HK-2 (cell line): Measurements from ENCODE around the gene DAAM2.

Experiments
- DNase-seq: peaks from one replicate; pipeline ENCODE4 v3.0.0-alpha.2; 2018; ENCODE audit not compliant: unreplicated experiment

The DAAM2 gene

DNA sequence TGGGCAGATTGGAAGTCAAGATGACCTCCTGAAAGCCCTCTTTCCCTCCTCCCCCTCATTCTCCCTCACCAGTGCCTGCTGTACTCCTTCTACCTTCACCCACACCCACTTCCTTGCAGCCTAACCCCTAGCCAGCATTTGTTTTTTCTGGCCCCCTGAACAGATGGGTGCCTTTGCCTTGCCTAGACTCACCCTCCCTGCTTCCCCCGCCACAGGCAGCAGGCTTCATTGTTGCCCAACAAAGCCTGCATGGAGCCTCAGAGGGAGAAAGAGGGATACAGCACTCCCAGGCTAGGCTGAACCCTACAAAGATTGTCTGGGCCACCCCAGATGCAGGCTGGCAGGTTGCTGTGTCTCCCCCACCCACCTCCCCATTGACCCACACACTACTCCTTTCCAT is 139.4 kb downstream of the DAAM2 start:
- DNase-seq: no peak

- DNase-seq: no peak
Measured at GRCh38 chr6:39932386-39932910, 140.3 kb downstream of the DAAM2 start.

GRCh38 chr6:39933669-39934130 is 141.5 kb downstream of the DAAM2 start:
- DNase-seq: no peak

DNA sequence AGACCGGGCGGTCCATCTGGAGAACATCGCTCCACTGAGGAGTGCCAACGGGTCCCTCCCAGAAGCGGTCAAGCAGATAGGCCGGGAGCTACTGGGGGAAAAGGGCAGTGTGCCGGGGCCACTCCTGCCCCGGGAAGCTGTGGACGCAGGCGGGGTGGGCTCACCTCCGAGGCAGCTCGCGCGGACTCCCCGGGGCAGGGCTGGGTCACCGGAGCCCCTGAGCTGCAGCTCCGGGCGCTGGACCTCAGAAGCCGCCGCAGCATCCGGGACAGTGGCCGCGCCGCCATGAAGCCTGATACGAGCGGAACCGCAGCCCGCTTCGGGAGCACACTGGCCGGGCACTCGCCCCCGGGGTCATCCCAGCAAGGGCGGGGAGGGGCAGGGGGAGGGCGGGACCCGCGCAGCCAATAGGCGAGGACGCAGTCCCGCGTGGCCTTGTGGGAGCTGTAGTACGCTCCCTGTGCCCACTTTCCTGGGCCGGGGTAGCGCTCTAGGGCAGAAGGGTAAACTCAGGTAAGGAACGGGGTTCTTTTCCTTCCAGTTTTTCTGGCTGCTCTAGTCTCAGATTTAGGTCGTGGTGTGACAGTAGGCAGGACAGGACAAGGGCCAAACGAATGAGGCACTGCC is 142.1 kb downstream of the DAAM2 start, which contains the start of gene MOCS1:
Gene MOCS1 (minus strand): TSS at position 332 of the 627 bp plus-strand sequence. CDS start 45 bp downstream, at position 287.
- peak; percentile 73 for DNase-seq

GRCh38 chr6:39935241-39935640 is 143.1 kb downstream of the DAAM2 start:
- no peak for DNase-seq

DNA sequence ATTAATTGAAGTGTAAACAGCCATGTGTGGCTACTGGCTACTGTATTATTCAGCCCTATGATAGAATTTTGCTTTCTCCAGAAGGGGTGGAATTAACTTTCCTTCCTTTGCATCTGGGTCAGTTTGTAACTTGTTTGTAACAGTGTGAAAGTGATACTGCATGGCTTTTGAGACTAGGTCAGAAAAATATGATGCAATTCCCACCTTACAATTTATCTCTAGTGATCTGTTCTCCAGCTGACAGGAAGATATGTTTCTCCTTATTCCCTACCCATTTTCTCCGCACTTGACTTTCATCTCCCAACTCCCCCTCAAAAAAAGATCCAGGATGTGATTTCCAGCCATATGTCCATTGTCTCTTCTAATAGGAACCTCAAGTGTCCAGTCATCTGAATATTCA is 144.7 kb downstream of the DAAM2 start:
- no peak for DNase-seq

- DNase-seq: no peak
Measured at GRCh38 chr6:39937686-39938333, 145.6 kb downstream of the DAAM2 start.

DNA sequence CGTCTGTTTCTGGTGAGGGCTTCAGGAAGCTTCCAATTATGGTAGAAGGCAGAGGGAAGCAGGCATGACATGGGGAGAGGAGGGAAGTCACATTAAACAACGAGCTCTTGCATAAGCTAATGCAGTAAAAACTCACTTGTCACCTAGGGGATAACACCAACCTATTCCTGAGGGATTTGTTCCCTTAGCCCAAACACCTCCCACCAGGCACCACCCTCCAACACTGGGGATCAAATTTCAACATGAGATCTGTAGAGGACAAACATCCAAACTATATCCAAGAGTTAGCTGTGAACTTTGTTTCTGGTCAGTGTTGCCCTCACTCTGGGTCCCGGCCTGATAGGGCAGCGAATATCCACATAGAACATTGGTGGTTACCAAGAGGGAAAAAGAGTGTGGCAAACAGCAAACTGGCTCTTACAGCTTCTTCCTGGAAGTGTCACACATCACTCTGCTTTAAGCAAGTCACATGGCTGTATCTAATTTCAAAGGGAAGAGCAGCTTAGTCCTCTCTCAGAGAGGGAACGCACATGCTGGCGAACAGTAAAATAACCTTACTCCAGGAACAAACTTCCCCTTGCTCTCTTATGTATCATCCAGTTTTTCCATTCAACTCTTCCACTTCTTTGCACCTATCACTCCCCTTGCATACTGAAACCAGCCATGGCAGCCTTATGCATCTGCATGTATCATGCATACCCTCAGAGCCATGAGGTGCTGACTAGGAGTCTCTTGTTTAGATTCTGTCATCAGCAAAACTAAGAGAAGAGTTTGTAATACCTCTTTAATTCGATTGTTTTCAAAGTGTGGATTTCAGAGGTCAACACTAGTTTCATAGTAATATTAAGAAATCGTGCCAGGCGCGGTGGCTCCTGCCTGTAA is 146.8 kb downstream of the DAAM2 start:
- DNase-seq: no peak

- no peak for DNase-seq
Measured at GRCh38 chr6:39941138-39941537, 149.0 kb downstream of the DAAM2 start.

- DNase-seq: no peak
Measured at GRCh38 chr6:39941820-39942219, 149.6 kb downstream of the DAAM2 start.

DNA sequence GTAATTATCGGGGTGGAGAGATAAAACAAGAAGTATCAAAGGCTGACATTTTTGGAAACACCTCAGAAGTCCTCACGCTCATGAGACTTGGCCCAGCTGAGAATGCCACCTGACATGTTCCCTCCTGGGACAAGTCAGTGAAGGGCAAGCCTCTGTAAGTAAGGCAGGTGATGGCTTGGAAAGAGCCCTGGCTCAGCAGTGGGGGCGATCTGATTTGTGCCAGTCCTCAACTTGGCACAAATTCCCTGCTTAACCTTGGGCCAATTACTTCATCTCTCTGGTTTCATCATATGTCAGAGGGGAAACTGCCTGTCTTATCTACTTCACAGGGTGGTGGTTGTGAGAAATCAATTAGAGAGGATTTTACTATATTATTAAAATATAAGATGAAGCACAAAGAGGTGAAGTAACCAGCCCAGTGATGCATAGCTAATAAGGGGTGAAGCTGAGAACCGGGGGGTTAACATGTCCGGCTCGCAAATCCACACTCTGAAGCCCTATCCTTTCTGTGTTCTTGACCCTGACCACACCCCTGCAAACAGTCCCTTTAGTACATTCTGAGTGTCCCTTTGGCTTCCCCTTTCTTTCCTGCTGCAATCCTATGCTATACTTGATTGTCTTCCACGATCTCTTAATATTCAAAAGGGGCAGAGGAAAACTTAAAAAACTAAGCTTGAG is 150.9 kb downstream of the DAAM2 start:
- DNase-seq: no peak

GRCh38 chr6:39945626-39946025 is 153.4 kb downstream of the DAAM2 start:
- DNase-seq: no peak

- no peak for DNase-seq
Measured at GRCh38 chr6:39947611-39948068, 155.5 kb downstream of the DAAM2 start.

- no peak for DNase-seq
Measured at GRCh38 chr6:39948199-39948791, 156.1 kb downstream of the DAAM2 start.

- DNase-seq: no peak
Measured at GRCh38 chr6:39950125-39950720, 158.0 kb downstream of the DAAM2 start.

- no peak for DNase-seq
Measured at GRCh38 chr6:39951191-39951590, 159.0 kb downstream of the DAAM2 start.

- no peak for DNase-seq
Measured at GRCh38 chr6:39951716-39952115, 159.5 kb downstream of the DAAM2 start.

DNA sequence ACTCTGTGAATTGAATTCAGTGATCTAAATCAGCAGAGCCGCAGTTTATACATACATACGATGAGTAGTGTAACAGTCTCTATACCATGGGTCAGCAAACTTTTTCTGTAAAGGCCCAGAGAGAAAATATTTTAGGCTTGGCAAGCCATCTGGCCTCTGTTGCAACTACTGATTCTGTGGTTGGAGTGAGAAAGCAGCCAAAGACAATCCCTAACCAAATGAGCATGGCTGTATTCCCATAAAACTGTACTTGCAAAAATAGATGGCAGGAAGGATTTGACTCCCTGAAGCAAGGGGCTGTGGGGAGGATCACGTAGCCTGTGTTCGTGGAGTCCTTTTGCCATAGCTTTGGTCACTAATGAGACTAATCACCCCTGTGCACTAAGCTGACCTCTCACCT is 160.0 kb downstream of the DAAM2 start:
- DNase-seq: no peak

- no peak for DNase-seq
Measured at GRCh38 chr6:39953076-39953618, 161.0 kb downstream of the DAAM2 start.
